Hepatocyte (in vitro differentiated cells): Measurements from ENCODE around the gene CILP2. TPM values are rescaled to one million over a fixed set of nuclear protein-coding genes. Genes with fewer than 3 reads are reported as not detected.

Source experiments
- DNase-seq: peaks from one replicate; pipeline ENCODE4 v3.0.0-alpha.2; 2016; ENCODE audit warnings: low spot score
- H2AFZ ChIP-seq: fragments of 200-600 bp; sonication (generic); 2 replicates; pipeline ENCODE4 v1.6.0; 2016; ENCODE audit warnings: antibody characterized with exemption, mild to moderate bottlenecking
- H3K27ac ChIP-seq: fragments of 200-600 bp; sonication (generic); 2 replicates; pipeline ENCODE4 v1.5.1; 2016; ENCODE audit warnings: mild to moderate bottlenecking
- H3K27me3 ChIP-seq: fragments of 200-600 bp; sonication (generic); 2 replicates; pipeline ENCODE4 v1.6.1; 2016
- H3K36me3 ChIP-seq: fragments of 200-600 bp; sonication (generic); replicated peaks from 2 replicates; pipeline ENCODE4 v1.5.1; 2016; ENCODE audit warnings: low read depth; ENCODE audit not compliant: insufficient read depth
- H3K4me1 ChIP-seq: fragments of 200-600 bp; sonication (generic); 2 replicates; pipeline ENCODE4 v1.5.1; 2016; ENCODE audit warnings: mild to moderate bottlenecking, moderate library complexity; ENCODE audit not compliant: insufficient read depth
- H3K4me2 ChIP-seq: fragments of 200-600 bp; sonication (generic); 2 replicates; pipeline ENCODE4 v1.6.0; 2016
- H3K4me3 ChIP-seq: fragments of 200-600 bp; sonication (generic); 2 replicates; pipeline ENCODE4 v1.5.1; 2016; ENCODE audit warnings: mild to moderate bottlenecking
- H3K79me2 ChIP-seq: fragments of 200-600 bp; sonication (generic); 2 replicates; pipeline ENCODE4 v1.6.0; 2017; ENCODE audit warnings: mild to moderate bottlenecking
- H3K9me2 ChIP-seq: fragments of 200-600 bp; sonication (generic); replicated peaks from 2 replicates; pipeline ENCODE4 v1.6.0; 2017; ENCODE audit warnings: mild to moderate bottlenecking; ENCODE audit not compliant: insufficient read depth
- H3K9me3 ChIP-seq: fragments of 200-600 bp; sonication (generic); 2 replicates; pipeline ENCODE4 v1.5.1; 2016; ENCODE audit warnings: low read depth, mild to moderate bottlenecking
- H4K20me1 ChIP-seq: fragments of 200-600 bp; sonication (generic); 2 replicates; pipeline ENCODE4 v1.6.0; 2016; ENCODE audit warnings: mild to moderate bottlenecking; ENCODE audit not compliant: insufficient read depth, poor library complexity, severe bottlenecking
- CTCF ChIP-seq: fragments of 200-600 bp; sonication (generic); IDR thresholded peaks from 2 replicates; pipeline ENCODE4 v1.5.1; 2016; ENCODE audit warnings: antibody characterized with exemption, mild to moderate bottlenecking; ENCODE audit not compliant: poor library complexity
- EZH2 ChIP-seq: fragments of 200-600 bp; sonication (generic); IDR thresholded peaks from 2 replicates; pipeline ENCODE4 v1.6.1; 2016; ENCODE audit warnings: antibody characterized with exemption, mild to moderate bottlenecking, borderline replicate concordance
- EZH2phosphoT487 ChIP-seq: fragments of 200-600 bp; sonication (generic); IDR thresholded peaks from one replicate; pipeline ENCODE4 v1.6.1; 2018; ENCODE audit warnings: antibody characterized with exemption, mild to moderate bottlenecking, low read depth, moderate library complexity; ENCODE audit not compliant: unreplicated experiment, severe bottlenecking
- WGBS: methylation state at CpG from one replicate; pipeline ENCODE4 v1.1.6; 2016; ENCODE audit warnings: low lambda C conversion rate; ENCODE audit errors: missing lambda C conversion rate; 5-methylcytosine and 5-hydroxymethylcytosine counted together
- polyA plus RNA-seq: library from polyadenylated mRNA; unstranded; fragments of >200 nt; fragmentation: Nextera tagmentation; extraction: Ambion mirVana; gene quantifications from 2 replicates; pipeline ENCODE4 v1.2.1, GENCODE V29; 2016
- total RNA-seq: library from RNA; depleted of rRNA; stranded (reverse); fragments of >200 nt; gene quantifications from 2 replicates; pipeline ENCODE4 v1.2.3, GENCODE V29; 2014

Gene CILP2
- total and polyA plus RNA-seq, 2 experiments from 2014 or later = 5.7 to 16.5 TPM

DNA sequence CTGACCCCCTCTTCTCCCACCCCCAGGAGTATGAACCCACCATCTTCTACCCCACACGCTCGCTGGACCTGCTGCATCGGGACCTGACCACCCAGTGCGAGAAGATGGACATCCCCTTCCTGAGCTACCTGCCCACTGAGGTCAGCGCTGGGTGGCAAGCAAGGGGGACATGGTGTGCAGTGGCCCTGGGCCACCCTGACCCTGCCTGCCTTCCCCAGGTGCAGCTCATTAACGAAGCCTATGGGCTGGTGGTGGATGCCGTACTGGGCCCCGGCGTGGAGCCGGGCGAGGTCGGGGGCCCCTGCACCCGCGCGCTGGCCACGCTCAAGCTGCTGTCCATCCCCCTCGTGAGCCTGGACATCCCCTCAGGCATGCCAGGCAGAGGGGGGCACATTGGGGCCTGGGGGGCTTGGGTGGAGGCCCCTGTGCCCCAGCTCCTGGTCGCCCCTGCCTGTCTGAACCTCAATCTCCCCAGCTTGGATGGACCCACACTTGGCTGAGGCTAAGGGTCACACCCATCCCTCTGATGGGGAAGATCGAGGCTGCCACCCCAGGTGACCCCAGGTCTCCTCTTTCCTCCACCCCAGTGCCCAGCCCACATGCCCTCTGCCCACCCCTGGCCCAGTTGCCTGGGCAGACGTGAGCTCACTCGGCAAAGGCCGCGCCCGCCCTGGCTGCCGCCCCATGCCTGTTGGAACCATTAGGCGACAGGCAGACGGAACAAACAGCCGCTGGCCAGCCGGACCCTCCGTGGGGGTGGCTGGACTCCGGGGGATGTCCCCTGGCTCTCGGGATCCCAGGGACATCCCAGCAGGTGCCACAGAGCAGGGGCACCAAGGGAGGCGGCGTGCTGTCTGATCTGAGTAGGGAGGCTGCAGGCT, 2.5 kb upstream of the CILP2 start:
- Histone ChIP-seq H3K36me3 (no peaks in the 10 kb centered on the region), H3K27me3 (no peaks in the 10 kb centered on the region), H4K20me1 (no peaks in the 10 kb centered on the region), H3K9me3 (no peaks in the 10 kb centered on the region), H3K79me2 (no peaks in the 10 kb centered on the region), H3K4me2 (no peak overlapping the region), H3K27ac (no peak overlapping the region), H2AFZ (no peak overlapping the region), H3K4me3 (no peak overlapping the region), H3K9me2 (no peaks in the 10 kb centered on the region), H3K4me1 (peaks cover 22% of the 10 kb centered on the region)
- 96% methylated on average over 31 of the region's 34 CpGs for WGBS
- TF ChIP-seq CTCF (no peak), EZH2phosphoT487 (no peak), EZH2 (no peak)
- no peak for DNase-seq

GRCh38 chr19:19537075-19538048, 703 bp upstream of the CILP2 start:
- DNase-seq = no peak
- H3K36me3 ChIP-seq = no peaks in the 10 kb centered on the region
- no peaks in the 10 kb centered on the region for H3K9me2 ChIP-seq
- H4K20me1 ChIP-seq = no peaks in the 10 kb centered on the region
- no peaks in the 10 kb centered on the region for H3K27me3 ChIP-seq
- WGBS = 85% methylated on average over 55 of the region's 59 CpGs
- no peak overlapping the region for H2AFZ ChIP-seq
- TF ChIP-seq CTCF (no peak), EZH2 (no peak), EZH2phosphoT487 (no peak)
- peak overlapping the region; percentile 96 for H3K4me2 ChIP-seq
- no peak overlapping the region for H3K4me3 ChIP-seq
- H3K4me1 ChIP-seq = peaks cover 22% of the 10 kb centered on the region
- no peaks in the 10 kb centered on the region for H3K79me2 ChIP-seq
- no peak overlapping the region for H3K27ac ChIP-seq
- no peaks in the 10 kb centered on the region for H3K9me3 ChIP-seq

- no peak for DNase-seq
- no peaks in the 10 kb centered on the region for H4K20me1 ChIP-seq
- peak overlapping the region; percentile 96 for H3K4me2 ChIP-seq
- H3K9me2 ChIP-seq = no peaks in the 10 kb centered on the region
- H3K4me3 ChIP-seq = no peak overlapping the region
- H2AFZ ChIP-seq = peak overlapping the region; percentile 14
- H3K27ac ChIP-seq = no peak overlapping the region
- peaks cover 19% of the 10 kb centered on the region for H3K4me1 ChIP-seq
- WGBS = 50% methylated on average over 7 of the region's 7 CpGs
- no peaks in the 10 kb centered on the region for H3K27me3 ChIP-seq
- H3K79me2 ChIP-seq = no peaks in the 10 kb centered on the region
- H3K9me3 ChIP-seq = no peaks in the 10 kb centered on the region
- TF ChIP-seq EZH2 (no peak), EZH2phosphoT487 (no peak), CTCF (no peak)
- H3K36me3 ChIP-seq = no peaks in the 10 kb centered on the region
Observed at GRCh38 chr19:19538785-19539166, 711 bp downstream of the CILP2 start.
